Measurements from ENCODE around the gene CISD3.
A peak's percentile ranks its signal among the peaks of the same experiment; 100 is the strongest.

The CISD3 gene

DNA sequence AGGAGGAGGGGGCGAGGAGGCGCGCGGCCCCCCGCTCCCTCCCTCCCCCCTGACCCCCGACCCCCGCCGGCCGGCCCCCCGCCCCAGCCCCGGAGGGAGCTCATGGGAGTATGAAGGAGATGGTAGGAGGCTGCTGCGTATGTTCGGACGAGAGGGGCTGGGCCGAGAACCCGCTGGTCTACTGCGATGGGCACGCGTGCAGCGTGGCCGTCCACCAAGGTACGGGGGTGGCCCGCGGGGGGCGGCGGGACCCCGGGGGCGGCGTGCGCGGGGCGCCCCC lies 24.7 kb upstream of the CISD3 start:
- Histone ChIP-seq H3K4me1 (peaks cover 3 to 43% (median 27%) of the 10 kb centered on the region in 4 donors), H3K9me3 (no peaks in the 10 kb centered on the region), H3K4me3 (peak overlapping the region; percentile 96 to 97), H3K27ac (peak overlapping the region; percentile 94 to 96), H3K36me3 (peaks cover 6 to 33% (median 24%) of the 10 kb centered on the region in 3 donors), H3K27me3 (no peaks in the 10 kb centered on the region)
- no peak for DNase-seq
- intact Hi-C loops (cut with DNase I; ENCODE audit: low total_unique reads), result no loop called here
- TF ChIP-seq, protein P1, sequence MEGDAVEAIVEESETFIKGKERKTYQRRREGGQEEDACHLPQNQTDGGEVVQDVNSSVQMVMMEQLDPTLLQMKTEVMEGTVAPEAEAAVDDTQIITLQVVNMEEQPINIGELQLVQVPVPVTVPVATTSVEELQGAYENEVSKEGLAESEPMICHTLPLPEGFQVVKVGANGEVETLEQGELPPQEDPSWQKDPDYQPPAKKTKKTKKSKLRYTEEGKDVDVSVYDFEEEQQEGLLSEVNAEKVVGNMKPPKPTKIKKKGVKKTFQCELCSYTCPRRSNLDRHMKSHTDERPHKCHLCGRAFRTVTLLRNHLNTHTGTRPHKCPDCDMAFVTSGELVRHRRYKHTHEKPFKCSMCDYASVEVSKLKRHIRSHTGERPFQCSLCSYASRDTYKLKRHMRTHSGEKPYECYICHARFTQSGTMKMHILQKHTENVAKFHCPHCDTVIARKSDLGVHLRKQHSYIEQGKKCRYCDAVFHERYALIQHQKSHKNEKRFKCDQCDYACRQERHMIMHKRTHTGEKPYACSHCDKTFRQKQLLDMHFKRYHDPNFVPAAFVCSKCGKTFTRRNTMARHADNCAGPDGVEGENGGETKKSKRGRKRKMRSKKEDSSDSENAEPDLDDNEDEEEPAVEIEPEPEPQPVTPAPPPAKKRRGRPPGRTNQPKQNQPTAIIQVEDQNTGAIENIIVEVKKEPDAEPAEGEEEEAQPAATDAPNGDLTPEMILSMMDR (IDR thresholded peaks at IDR 0.05), result no peak

DNA sequence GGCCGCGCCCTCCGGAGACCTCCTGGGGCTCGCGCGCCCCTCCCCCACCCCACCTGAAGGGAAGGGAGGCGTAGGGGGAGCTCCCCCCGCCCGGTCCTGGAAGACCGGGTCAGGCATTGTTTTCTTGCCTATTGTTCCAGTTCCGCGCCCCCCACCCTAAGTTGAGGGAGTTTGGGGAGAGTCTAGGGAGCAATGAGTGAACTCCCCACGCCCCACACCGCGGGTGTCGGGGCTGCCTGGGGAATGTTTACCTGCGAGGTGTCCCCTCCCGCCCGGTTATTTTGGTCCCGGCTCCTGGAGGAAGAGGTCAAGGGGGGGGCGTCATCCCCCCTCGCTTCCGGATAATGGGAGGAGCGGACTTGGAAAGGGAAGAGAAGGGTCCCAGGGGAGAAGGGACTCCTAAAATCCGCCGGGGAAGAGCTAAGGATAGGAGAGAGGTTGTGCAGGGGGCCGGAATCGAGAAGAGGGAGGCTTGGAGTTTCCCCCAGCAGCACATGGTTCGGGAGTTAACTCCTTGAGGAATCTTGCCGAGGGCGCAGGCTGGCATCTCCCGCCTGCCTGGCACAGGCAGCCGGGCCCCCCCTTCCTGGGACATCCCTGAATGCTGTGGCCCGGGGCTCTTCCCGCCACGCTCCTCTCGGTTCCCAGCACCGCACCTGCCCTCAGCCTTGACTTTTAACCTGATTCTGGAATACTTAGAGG lies 24.2 kb upstream of the CISD3 start:
- Histone ChIP-seq H3K4me3 (peak overlapping the region; percentile 96 to 97), H3K36me3 (peaks cover 7 to 38% (median 27%) of the 10 kb centered on the region in 3 donors), H3K27me3 (no peaks in the 10 kb centered on the region), H3K9me3 (no peaks in the 10 kb centered on the region), H3K4me1 (peaks cover 3 to 42% (median 27%) of the 10 kb centered on the region in 4 donors), H3K27ac (peak overlapping the region; percentile 94 to 96)
- intact Hi-C loops (cut with DNase I; ENCODE audit: low total_unique reads), result no loop called here
- peak; percentile 73 to 87 for DNase-seq
- TF ChIP-seq, protein P1 (IDR thresholded peaks at IDR 0.05), result no peak

DNA sequence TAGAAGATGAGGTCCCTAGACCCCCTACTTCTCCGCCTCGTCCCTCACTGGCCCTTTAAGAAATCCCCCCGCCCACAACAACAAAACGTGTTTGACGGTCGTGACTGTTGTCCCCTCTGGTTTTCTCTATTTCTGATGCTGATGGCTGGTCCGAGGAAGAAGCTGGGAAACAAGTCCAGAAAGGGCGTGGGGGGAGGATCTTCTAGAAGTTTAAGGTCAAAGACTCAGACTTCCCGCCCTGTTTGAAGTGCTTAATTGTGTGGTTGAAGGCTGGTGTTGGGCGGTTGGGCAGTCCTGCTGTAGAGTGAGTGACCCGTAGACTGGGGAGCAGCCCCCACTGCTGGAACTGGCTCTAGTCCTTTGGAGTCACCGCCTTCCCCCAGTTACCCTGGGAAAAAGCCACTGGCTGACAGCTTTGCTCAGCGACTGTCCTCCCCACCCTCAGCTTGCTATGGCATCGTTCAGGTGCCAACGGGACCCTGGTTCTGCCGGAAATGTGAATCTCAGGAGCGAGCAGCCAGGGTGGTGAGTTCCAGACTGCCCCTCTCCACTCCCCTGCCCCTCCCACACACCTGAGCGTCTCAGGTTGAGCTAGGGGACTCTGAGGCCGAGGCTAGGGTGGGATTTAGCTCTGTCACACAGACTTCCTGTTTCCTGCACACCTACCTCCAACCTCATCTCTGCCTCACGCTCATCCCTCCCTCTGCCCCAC lies 23.5 kb upstream of the CISD3 start:
- Histone ChIP-seq H3K4me3 (peak overlapping the region; percentile 96 to 97), H3K9me3 (no peaks in the 10 kb centered on the region), H3K27ac (peak overlapping the region; percentile 94 to 96), H3K36me3 (peaks cover 14 to 45% (median 34%) of the 10 kb centered on the region in 3 donors), H3K4me1 (peaks cover 3 to 35% (median 20%) of the 10 kb centered on the region in 4 donors), H3K27me3 (no peaks in the 10 kb centered on the region)
- TF ChIP-seq, protein P1 (IDR thresholded peaks at IDR 0.05), result no peak
- intact Hi-C loops (cut with DNase I; ENCODE audit: low total_unique reads), result no loop called here
- no peak for DNase-seq

DNA sequence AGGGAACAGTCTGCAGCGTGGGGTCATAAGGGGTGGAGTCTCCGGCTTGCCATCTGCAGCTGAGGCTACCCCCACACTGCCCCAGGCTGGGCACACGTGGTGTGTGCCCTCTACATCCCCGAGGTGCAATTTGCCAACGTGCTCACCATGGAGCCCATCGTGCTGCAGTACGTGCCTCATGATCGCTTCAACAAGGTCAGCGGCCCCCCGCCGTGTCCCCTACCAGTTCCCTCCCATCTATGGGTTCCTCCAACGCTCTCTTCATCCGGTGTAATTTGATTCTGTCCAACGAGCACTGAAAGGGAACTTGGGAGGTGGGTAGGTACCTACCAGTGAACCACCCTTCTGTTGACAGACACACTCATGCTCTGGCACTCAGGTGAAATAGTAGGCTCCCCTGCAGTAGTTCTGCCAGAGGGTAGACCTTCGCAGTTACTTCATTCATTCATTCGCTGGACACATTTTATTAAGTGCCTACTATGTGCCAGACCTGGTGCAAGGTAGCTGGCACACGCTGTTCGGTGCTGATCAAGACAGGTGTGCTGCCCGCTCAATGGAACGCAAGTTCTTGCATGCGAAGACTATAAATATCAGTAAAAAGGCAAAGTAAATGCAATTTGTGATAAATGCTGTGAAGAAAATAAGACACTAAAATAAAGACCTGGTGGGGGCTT lies 22.3 kb upstream of the CISD3 start:
- no peaks in the 10 kb centered on the region for H3K27me3 ChIP-seq
- intact Hi-C loops (cut with DNase I; ENCODE audit: low total_unique reads), result no loop called here
- H3K36me3 ChIP-seq, result peaks cover 21 to 56% (median 45%) of the 10 kb centered on the region in 3 donors
- DNase-seq, result no peak
- TF ChIP-seq, protein P1 (IDR thresholded peaks at IDR 0.05), result no peak
- peak overlapping the region in 1 of 2 donors; percentile 94 for H3K27ac ChIP-seq
- H3K4me1 ChIP-seq, result peaks cover 3 to 31% (median 18%) of the 10 kb centered on the region in 4 donors
- no peaks in the 10 kb centered on the region for H3K9me3 ChIP-seq
- H3K4me3 ChIP-seq, result no peak overlapping the region

DNA sequence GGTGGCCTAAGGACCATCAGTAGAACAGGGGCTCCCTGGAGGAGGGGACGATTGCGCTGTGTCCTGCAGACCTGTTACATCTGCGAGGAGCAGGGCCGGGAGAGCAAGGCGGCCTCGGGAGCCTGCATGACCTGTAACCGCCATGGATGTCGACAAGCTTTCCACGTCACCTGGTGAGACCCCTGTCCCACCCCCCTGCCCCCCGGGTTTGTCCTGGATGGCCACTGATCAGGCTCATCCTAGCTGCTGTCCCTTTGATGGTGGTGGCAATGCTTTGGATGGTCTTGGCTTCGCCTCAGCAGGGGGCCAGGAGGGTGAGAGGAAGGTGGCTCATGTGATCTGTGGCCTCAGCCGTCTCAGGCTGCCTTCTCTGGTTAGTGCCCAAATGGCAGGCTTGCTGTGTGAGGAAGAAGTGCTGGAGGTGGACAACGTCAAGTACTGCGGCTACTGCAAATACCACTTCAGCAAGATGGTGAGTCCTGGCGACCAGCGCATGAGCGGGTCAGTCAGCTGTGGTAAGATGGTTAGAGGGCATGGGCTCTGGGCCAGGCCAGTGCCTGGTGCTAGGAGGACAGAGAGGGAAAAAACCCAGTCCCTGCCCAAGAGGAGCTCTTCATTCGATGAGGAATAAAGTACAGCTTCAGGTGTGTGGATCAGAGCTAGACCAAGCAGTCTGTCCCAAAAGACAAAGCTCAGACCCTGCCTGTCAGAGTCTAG lies 20.9 kb upstream of the CISD3 start:
- intact Hi-C loops (cut with DNase I; ENCODE audit: low total_unique reads), result no loop called here
- Histone ChIP-seq H3K27me3 (no peaks in the 10 kb centered on the region), H3K27ac (no peak overlapping the region), H3K4me1 (peaks cover 3 to 21% (median 14%) of the 10 kb centered on the region in 4 donors), H3K9me3 (no peaks in the 10 kb centered on the region), H3K36me3 (peaks cover 34 to 71% (median 58%) of the 10 kb centered on the region in 3 donors), H3K4me3 (no peak overlapping the region)
- DNase-seq, result no peak
- TF ChIP-seq, protein P1 (IDR thresholded peaks at IDR 0.05), result no peak

Measured in tibial artery (tissue), 4 donors.